H9 (cell line): ENCODE data around the gene MAST1. TPM values are rescaled to one million over a fixed set of nuclear protein-coding genes. Genes with fewer than 3 reads are reported as not detected.

ENCODE experiments used
- DNase-seq: peaks from one replicate; pipeline ENCODE4 v3.0.0-alpha.2; 2017
- H2AFZ ChIP-seq: one replicate; pipeline ENCODE4 v1.6.1; 2013; ENCODE audit warnings: mild to moderate bottlenecking, low read length, control low read depth, moderate library complexity
- H2AK5ac ChIP-seq: 2 replicates; pipeline ENCODE4 v1.6.1; 2013; ENCODE audit warnings: low read length, control low read depth, mixed read lengths; ENCODE audit not compliant: insufficient read length
- H2BK120ac ChIP-seq: one replicate; pipeline ENCODE4 v1.6.1; 2013; ENCODE audit warnings: low read depth, mild to moderate bottlenecking, low read length, control low read depth, inconsistent platforms; ENCODE audit not compliant: poor library complexity, severe bottlenecking
- H2BK12ac ChIP-seq: 2 replicates; pipeline ENCODE4 v1.6.1; 2013; ENCODE audit warnings: low read length, control low read depth, mixed read lengths, low read depth; ENCODE audit not compliant: insufficient read length
- H2BK15ac ChIP-seq: 2 replicates; pipeline ENCODE4 v1.6.1; 2013; ENCODE audit warnings: low read depth, low read length, control low read depth
- H2BK20ac ChIP-seq: one replicate; pipeline ENCODE4 v1.6.1; 2013; ENCODE audit warnings: low read depth, mild to moderate bottlenecking, low read length, control low read depth, inconsistent platforms; ENCODE audit not compliant: poor library complexity, severe bottlenecking
- H2BK5ac ChIP-seq: 2 replicates; pipeline ENCODE4 v1.6.1; 2013; ENCODE audit warnings: low read length, control low read depth, mixed read lengths; ENCODE audit not compliant: insufficient read length
- H3K14ac ChIP-seq: 2 replicates; pipeline ENCODE4 v1.6.1; 2013; ENCODE audit warnings: low read length, control low read depth; ENCODE audit not compliant: insufficient read depth
- H3K18ac ChIP-seq: 2 replicates; pipeline ENCODE4 v1.6.1; 2013; ENCODE audit warnings: low read depth, mild to moderate bottlenecking, mixed read lengths, low read length, control low read depth; ENCODE audit not compliant: insufficient read length
- H3K23ac ChIP-seq: 2 replicates; pipeline ENCODE4 v1.6.1; 2013; ENCODE audit warnings: low read length, control low read depth, mixed read lengths, low read depth; ENCODE audit not compliant: insufficient read length
- H3K23me2 ChIP-seq: 2 replicates; pipeline ENCODE4 v1.6.1; 2013; ENCODE audit warnings: low read depth, mild to moderate bottlenecking, mixed read lengths, low read length, control low read depth; ENCODE audit not compliant: insufficient read length, poor library complexity, severe bottlenecking
- H3K27ac ChIP-seq: 2 replicates; pipeline ENCODE4 v1.5.1; 2013; ENCODE audit warnings: low read length, control low read depth, mixed read lengths, low read depth; ENCODE audit not compliant: insufficient read length
- H3K27me3 ChIP-seq: 2 replicates; pipeline ENCODE4 v1.6.1; 2013; ENCODE audit warnings: low read length, control low read depth, inconsistent platforms; ENCODE audit not compliant: insufficient read depth
- H3K4ac ChIP-seq: 2 replicates; pipeline ENCODE4 v1.6.1; 2013; ENCODE audit warnings: low read depth, mild to moderate bottlenecking, control low read depth, inconsistent platforms, low read length, moderate library complexity
- H3K4me1 ChIP-seq: 2 replicates; pipeline ENCODE4 v1.6.1; 2013; ENCODE audit warnings: low read length, control low read depth, inconsistent platforms; ENCODE audit not compliant: insufficient read depth
- H3K4me2 ChIP-seq: 2 replicates; pipeline ENCODE4 v1.6.1; 2013; ENCODE audit warnings: low read length, control low read depth, mixed read lengths; ENCODE audit not compliant: insufficient read length, insufficient read depth
- H3K56ac ChIP-seq: 2 replicates; pipeline ENCODE4 v1.6.1; 2013; ENCODE audit warnings: low read depth, mild to moderate bottlenecking, mixed read lengths, low read length, control low read depth; ENCODE audit not compliant: insufficient read length
- H3K79me1 ChIP-seq: 2 replicates; pipeline ENCODE4 v1.6.1; 2013; ENCODE audit warnings: low read depth, mild to moderate bottlenecking, moderate library complexity, low read length, control low read depth, inconsistent platforms; ENCODE audit not compliant: insufficient read depth, poor library complexity, severe bottlenecking
- H3K79me2 ChIP-seq: 2 replicates; pipeline ENCODE4 v1.6.1; 2013; ENCODE audit warnings: low read length, control low read depth, inconsistent platforms; ENCODE audit not compliant: insufficient read depth
- H3K9ac ChIP-seq: 2 replicates; pipeline ENCODE4 v1.6.1; 2013; ENCODE audit warnings: low read length, control low read depth, mixed read lengths; ENCODE audit not compliant: insufficient read length; ENCODE audit errors: extremely low read depth
- H3K9me3 ChIP-seq: one replicate; pipeline ENCODE4 v1.6.1; 2013; ENCODE audit warnings: low read depth, low read length, inconsistent platforms; ENCODE audit not compliant: control insufficient read depth
- H3T11ph ChIP-seq: one replicate; pipeline ENCODE4 v1.6.1; 2013; ENCODE audit warnings: mild to moderate bottlenecking, low read length, control low read depth, inconsistent platforms
- H4K20me1 ChIP-seq: one replicate; pipeline ENCODE4 v1.6.1; 2013; ENCODE audit not compliant: control insufficient read depth, insufficient read length, insufficient read depth
- H4K5ac ChIP-seq: 2 replicates; pipeline ENCODE4 v1.6.1; 2013; ENCODE audit warnings: low read depth, mild to moderate bottlenecking, mixed read lengths, low read length, control low read depth; ENCODE audit not compliant: insufficient read length
- H4K8ac ChIP-seq: replicated peaks from 2 replicates; pipeline ENCODE4 v1.6.1; 2013; ENCODE audit warnings: low read length, control low read depth, mixed read lengths, low read depth; ENCODE audit not compliant: insufficient read length
- H4K91ac ChIP-seq: 2 replicates; pipeline ENCODE4 v1.6.1; 2013; ENCODE audit warnings: low read depth, mild to moderate bottlenecking, moderate library complexity, mixed read lengths, low read length, control low read depth; ENCODE audit not compliant: insufficient read length
- H3K27ac Mint-ChIP-seq, 3 experiments: 2 replicates in 2 of 3; 3 replicates in 1 of 3; pipeline ENCODE4 v1.8.0; 2020 to 2021; ENCODE audit warnings: mixed read lengths in 3 of 3, mild to moderate bottlenecking in 1 of 3, moderate library complexity in 1 of 3
- H3K27me3 Mint-ChIP-seq: 2 replicates; pipeline ENCODE4 v1.8.0; 2021; ENCODE audit warnings: low read depth, mild to moderate bottlenecking, moderate library complexity, mixed read lengths
- H3K36me3 Mint-ChIP-seq, 3 experiments: 2 replicates in 2 of 3; 3 replicates in 1 of 3; pipeline ENCODE4 v1.8.0; 2020 to 2021; ENCODE audit warnings: low read depth in 3 of 3, mixed read lengths in 3 of 3; ENCODE audit not compliant: insufficient read depth in 1 of 3
- H3K4me1 Mint-ChIP-seq, 2 experiments: 2 replicates each; pipeline ENCODE4 v1.8.0; 2020; ENCODE audit warnings: mixed read lengths in 2 of 2
- H3K4me3 Mint-ChIP-seq, 2 experiments: 2 replicates in 1 of 2; 3 replicates in 1 of 2; pipeline ENCODE4 v1.8.0; 2020 to 2021; ENCODE audit warnings: mild to moderate bottlenecking in 2 of 2, mixed read lengths in 2 of 2, moderate library complexity in 1 of 2
- H3K9me3 Mint-ChIP-seq, 2 experiments: 2 replicates in 1 of 2; 3 replicates in 1 of 2; pipeline ENCODE4 v1.8.0; 2020; ENCODE audit warnings: mild to moderate bottlenecking in 2 of 2, mixed read lengths in 2 of 2, moderate library complexity in 1 of 2
- WGBS: extraction: QIAGEN DNeasy Blood & Tissue Kit; methylation state at CpG from one replicate; pipeline ENCODE4 v1.1.7; 2013; ENCODE audit warnings: missing lambda C conversion rate, low lambda C conversion rate, mixed read lengths; ENCODE audit not compliant: insufficient read length; ENCODE audit errors: extremely low coverage; 5-methylcytosine and 5-hydroxymethylcytosine counted together
- total RNA-seq: library from RNA; stranded (reverse); gene quantifications from 2 replicates; pipeline ENCODE4 v1.2.1, GENCODE V29; 2021
- TF ChIP-seq, protein P1 (sequence below): fragments of 200-600 bp; sonication (generic); conservative IDR thresholded peaks from 3 replicates; pipeline ENCODE4 v1.8.0; 2021; ENCODE audit warnings: antibody characterized with exemption, mild to moderate bottlenecking

Gene MAST1
- total RNA-seq, 1 experiment from 2014 or later = 15.1 TPM

DNA sequence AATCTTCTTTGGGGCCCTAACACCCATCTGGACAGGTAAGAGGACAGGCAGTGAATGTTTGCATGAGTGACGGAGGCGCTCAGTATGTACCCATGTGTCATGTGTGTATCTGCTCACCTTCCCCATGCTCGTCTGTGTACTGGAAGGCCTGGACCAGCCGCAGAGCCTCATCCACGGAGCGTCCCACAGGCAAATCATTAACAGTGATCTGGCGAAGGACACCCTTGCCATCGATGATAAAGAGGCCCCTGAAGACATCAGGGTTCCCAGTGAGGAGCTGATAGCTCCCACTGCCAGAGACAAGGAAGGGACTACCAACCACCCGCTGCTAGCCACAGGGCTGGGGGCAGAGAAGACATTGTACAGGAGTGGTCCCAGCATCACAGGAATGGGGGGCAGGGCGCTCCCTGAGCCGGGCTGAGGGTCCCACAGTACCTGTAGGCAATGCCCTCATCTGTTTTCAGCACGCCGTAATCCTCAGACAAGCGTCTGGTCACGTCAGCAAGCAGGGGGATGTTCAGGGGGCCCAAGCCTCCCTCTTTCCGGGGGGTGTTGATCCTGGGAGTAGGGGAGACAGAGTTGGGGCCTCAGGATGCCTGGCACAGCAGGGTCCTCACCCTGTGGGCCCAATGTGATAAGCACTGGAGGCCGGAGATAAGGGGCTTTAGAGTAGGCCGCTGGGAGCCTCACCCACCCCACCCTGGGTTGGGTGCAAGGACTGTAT is 38.4 kb upstream of the MAST1 start:
- no peak overlapping the region for H3K14ac ChIP-seq
- no peak overlapping the region for H3T11ph ChIP-seq
- H3K4me2 ChIP-seq = peak overlapping the region; percentile 84
- H2BK5ac ChIP-seq = no peak overlapping the region
- H4K8ac ChIP-seq = no peak overlapping the region
- no peak overlapping the region for H2BK15ac ChIP-seq
- H4K5ac ChIP-seq = no peak overlapping the region
- DNase-seq = no peak
- no peak overlapping the region for H2BK20ac ChIP-seq
- peaks cover 11 to 44% (median 35%) of the 10 kb centered on the region in 3 experiments; a peak in 6 of 7 replicates for H3K36me3 Mint-ChIP-seq
- peak overlapping the region; percentile 91 to 94; a peak in 4 of 5 replicates for H3K4me3 Mint-ChIP-seq
- no peak overlapping the region for H4K91ac ChIP-seq
- H3K23me2 ChIP-seq = peaks cover 17% of the 10 kb centered on the region
- TF ChIP-seq, protein P1, sequence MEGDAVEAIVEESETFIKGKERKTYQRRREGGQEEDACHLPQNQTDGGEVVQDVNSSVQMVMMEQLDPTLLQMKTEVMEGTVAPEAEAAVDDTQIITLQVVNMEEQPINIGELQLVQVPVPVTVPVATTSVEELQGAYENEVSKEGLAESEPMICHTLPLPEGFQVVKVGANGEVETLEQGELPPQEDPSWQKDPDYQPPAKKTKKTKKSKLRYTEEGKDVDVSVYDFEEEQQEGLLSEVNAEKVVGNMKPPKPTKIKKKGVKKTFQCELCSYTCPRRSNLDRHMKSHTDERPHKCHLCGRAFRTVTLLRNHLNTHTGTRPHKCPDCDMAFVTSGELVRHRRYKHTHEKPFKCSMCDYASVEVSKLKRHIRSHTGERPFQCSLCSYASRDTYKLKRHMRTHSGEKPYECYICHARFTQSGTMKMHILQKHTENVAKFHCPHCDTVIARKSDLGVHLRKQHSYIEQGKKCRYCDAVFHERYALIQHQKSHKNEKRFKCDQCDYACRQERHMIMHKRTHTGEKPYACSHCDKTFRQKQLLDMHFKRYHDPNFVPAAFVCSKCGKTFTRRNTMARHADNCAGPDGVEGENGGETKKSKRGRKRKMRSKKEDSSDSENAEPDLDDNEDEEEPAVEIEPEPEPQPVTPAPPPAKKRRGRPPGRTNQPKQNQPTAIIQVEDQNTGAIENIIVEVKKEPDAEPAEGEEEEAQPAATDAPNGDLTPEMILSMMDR = no peak
- no peak overlapping the region for H3K27ac Mint-ChIP-seq
- peaks cover 6% of the 10 kb centered on the region for H3K27me3 Mint-ChIP-seq
- no peaks in the 10 kb centered on the region; the same call in 1 of the 2 replicates for H3K4me1 ChIP-seq
- no peaks in the 10 kb centered on the region for H3K79me2 ChIP-seq
- H3K18ac ChIP-seq = no peak overlapping the region
- no peak overlapping the region for H2AK5ac ChIP-seq
- peaks cover 4% of the 10 kb centered on the region for H3K79me1 ChIP-seq
- no peak overlapping the region for H2BK12ac ChIP-seq
- no peaks in the 10 kb centered on the region for H4K20me1 ChIP-seq
- no peak overlapping the region for H3K27ac ChIP-seq
- no CpG with 5 or more reads among the region's 18 CpGs for WGBS
- no peaks in the 10 kb centered on the region; a peak in 1 of 5 replicates for H3K9me3 Mint-ChIP-seq
- no peak overlapping the region for H2BK120ac ChIP-seq
- no peaks in the 10 kb centered on the region for H3K27me3 ChIP-seq
- H3K9ac ChIP-seq = no peak overlapping the region
- H3K4ac ChIP-seq = no peak overlapping the region
- no peak overlapping the region for H3K56ac ChIP-seq
- H3K4me1 Mint-ChIP-seq = peaks cover 20 to 22% of the 10 kb centered on the region in 2 experiments
- H3K9me3 ChIP-seq = no peaks in the 10 kb centered on the region
- H3K23ac ChIP-seq = no peak overlapping the region
- no peak overlapping the region for H2AFZ ChIP-seq
